Stomach (tissue), 4 donors: ENCODE data around the gene COPG1.

Experiments
- CTCF ChIP-seq, 7 experiments: fragments of 450-650 bp in 4 of 7; fragments of 200-600 bp in 3 of 7; sonication (generic) in 3 of 7; IDR thresholded peaks; one replicate each; pipeline ENCODE4 v1.5.1; 2016 to 2019; ENCODE audit warnings: antibody characterized with exemption in 7 of 7, control low read depth in 2 of 7, mild to moderate bottlenecking in 1 of 7
- EP300 ChIP-seq: sonication (generic); formaldehyde crosslinking; IDR thresholded peaks from one replicate; pipeline ENCODE4 v1.6.1; 2017; ENCODE audit warnings: antibody characterized with exemption

- TF ChIP-seq CTCF (IDR thresholded peaks at IDR 0.05) (no peak), EP300 (no peak)
These were observed 973 bp upstream of the COPG1 start for GRCh38 chr3:129248286-129248979.
